OCI-LY1 (cell line): ENCODE results near the gene CNNM1.

Experiments
- EZH2 ChIP-seq: fragments of 200-600 bp; sonication (generic), shearing (Covaris generic); IDR thresholded peaks from 2 replicates; pipeline ENCODE4 v1.8.0; 2017; ENCODE audit warnings: borderline replicate concordance, mixed run types, mild to moderate bottlenecking, antibody characterized with exemption, low read length, moderate library complexity, mixed read lengths
- TF ChIP-seq, protein P1 (sequence below): fragments of 200-600 bp; sonication (generic), shearing (Covaris generic); IDR thresholded peaks from 2 replicates; pipeline ENCODE4 v1.5.1; 2017; ENCODE audit warnings: mild to moderate bottlenecking, antibody characterized with exemption, low read length, moderate library complexity, mixed read lengths

DNA sequence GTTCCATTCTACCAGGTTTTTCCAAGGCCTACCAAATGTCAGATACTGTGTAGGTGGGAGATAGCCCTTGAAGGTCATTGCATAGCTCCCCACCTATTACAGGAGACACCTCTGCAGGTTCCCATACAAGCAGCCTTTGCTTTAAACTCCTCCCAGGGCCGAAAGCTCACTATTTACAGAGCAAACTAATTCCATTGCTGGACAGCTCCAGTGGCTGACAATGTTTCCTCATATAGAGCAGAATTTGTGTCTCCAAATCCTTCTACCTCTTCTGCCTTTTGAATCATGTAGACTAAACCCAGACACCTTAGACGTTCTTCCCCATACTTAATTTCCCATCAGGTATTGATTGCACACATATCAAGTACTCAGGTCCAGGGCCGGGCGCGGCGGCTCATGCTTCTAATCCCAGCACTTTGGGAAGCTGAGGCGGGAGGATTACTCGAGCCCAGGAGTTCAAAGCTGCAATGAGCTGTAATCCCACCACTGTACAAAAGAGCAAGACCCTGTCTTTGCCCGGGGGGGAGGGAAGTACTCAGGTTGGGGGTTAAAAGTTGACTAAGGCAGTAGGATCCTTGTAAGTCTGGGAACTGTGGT, 2.1 kb downstream of the CNNM1 start:
- TF ChIP-seq, protein P1, sequence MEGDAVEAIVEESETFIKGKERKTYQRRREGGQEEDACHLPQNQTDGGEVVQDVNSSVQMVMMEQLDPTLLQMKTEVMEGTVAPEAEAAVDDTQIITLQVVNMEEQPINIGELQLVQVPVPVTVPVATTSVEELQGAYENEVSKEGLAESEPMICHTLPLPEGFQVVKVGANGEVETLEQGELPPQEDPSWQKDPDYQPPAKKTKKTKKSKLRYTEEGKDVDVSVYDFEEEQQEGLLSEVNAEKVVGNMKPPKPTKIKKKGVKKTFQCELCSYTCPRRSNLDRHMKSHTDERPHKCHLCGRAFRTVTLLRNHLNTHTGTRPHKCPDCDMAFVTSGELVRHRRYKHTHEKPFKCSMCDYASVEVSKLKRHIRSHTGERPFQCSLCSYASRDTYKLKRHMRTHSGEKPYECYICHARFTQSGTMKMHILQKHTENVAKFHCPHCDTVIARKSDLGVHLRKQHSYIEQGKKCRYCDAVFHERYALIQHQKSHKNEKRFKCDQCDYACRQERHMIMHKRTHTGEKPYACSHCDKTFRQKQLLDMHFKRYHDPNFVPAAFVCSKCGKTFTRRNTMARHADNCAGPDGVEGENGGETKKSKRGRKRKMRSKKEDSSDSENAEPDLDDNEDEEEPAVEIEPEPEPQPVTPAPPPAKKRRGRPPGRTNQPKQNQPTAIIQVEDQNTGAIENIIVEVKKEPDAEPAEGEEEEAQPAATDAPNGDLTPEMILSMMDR = no peak
- TF ChIP-seq EZH2 = no peak
